Gastroesophageal sphincter (tissue), 3 donors: ENCODE data around the gene WNT3A.

Experiments used
- CTCF ChIP-seq, 4 experiments: fragments of 200-600 bp in 2 of 4; fragments of 450-650 bp in 2 of 4; sonication (generic) in 1 of 4; IDR thresholded peaks; one replicate each; pipeline ENCODE4 v1.5.1; 2017 to 2019; ENCODE audit warnings: antibody characterized with exemption in 4 of 4, mild to moderate bottlenecking in 2 of 4, moderate library complexity in 2 of 4
- EP300 ChIP-seq: sonication (generic); formaldehyde crosslinking; IDR thresholded peaks from one replicate; pipeline ENCODE4 v1.6.1; 2017; ENCODE audit warnings: antibody characterized with exemption, mild to moderate bottlenecking
- POLR2A ChIP-seq, 2 donors: fragments of 450-650 bp; IDR thresholded peaks; one replicate each; pipeline ENCODE4 v1.6.1; 2017; ENCODE audit warnings: antibody characterized with exemption in 2 of 2, mild to moderate bottlenecking in 2 of 2, moderate library complexity in 1 of 2
- POLR2AphosphoS5 ChIP-seq: sonication (generic); formaldehyde crosslinking; IDR thresholded peaks from one replicate; pipeline ENCODE4 v1.6.1; 2017; ENCODE audit warnings: antibody characterized with exemption

GRCh38 chr1:228011721-228012311 lies 5.0 kb downstream of the WNT3A start:
- no peak for TF ChIP-seq CTCF (IDR thresholded peaks at IDR 0.05)
- no peak for TF ChIP-seq POLR2AphosphoS5
- TF ChIP-seq POLR2A (IDR thresholded peaks at IDR 0.05): no peak
- TF ChIP-seq EP300: no peak
